ENCODE measurements around the gene TMEM178A.

- no peak for TF ChIP-seq CTCF (IDR thresholded peaks at IDR 0.05)
- TF ChIP-seq POLR2A (IDR thresholded peaks at IDR 0.05) = no peak
Observed at GRCh38 chr2:39668576-39669080, 2.9 kb downstream of the TMEM178A start.
